Stimulated activated effector memory CD8-positive, alpha-beta T cell treated with anti-CD3 and anti-CD28 coated beads, Interleukin-12 subunit alpha, Interleukin-12 subunit beta, amount 100 ng/mL, for 72 hours (primary cell): ENCODE results near the gene TNFSF15.
A peak's percentile ranks its signal among the peaks of the same experiment; 100 is the strongest.

Experiments
- ATAC-seq: fragments of 150-1000 bp; cut with Tn5 transposase; 2 replicates; pipeline ENCODE4 v1.10.0; 2021
- DNase-seq, 2 donors: peaks; one replicate each; pipeline ENCODE4 v3.0.0; 2021 to 2022; ENCODE audit warnings: low spot score in 2 of 2
- H3K27ac Mint-ChIP-seq: one replicate; pipeline ENCODE4 v1.8.0; 2022; ENCODE audit warnings: mild to moderate bottlenecking, mixed read lengths
- H3K36me3 Mint-ChIP-seq: one replicate; pipeline ENCODE4 v1.8.0; 2022; ENCODE audit warnings: mild to moderate bottlenecking, mixed read lengths
- H3K4me1 Mint-ChIP-seq: one replicate; pipeline ENCODE4 v1.8.0; 2022; ENCODE audit warnings: mixed read lengths
- H3K4me3 Mint-ChIP-seq: one replicate; pipeline ENCODE4 v1.8.0; 2022; ENCODE audit warnings: mild to moderate bottlenecking, mixed read lengths
- H3K9me3 Mint-ChIP-seq: one replicate; pipeline ENCODE4 v1.8.0; 2022; ENCODE audit warnings: mixed read lengths

Gene TNFSF15

DNA sequence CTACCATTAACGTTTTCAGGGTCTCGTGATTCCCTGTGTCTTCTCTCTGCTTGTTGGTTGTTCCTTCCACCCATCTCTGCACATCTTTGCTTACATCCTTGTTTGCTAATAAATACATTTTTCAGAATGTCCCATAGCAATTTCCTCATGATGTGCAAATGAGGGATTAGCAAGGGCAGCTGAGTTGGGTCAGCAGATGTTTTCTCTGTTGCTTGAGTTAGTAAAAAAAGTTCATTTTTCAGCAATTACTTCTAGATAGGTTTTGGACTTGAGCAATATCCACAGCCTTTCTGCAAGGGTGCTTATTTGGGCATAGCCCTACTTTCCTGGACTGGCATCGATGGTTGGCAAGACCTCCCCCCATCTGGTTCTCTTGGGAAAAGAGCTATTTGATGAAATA lies 4.8 kb upstream of the TNFSF15 start:
- no peak overlapping the region for H3K4me3 Mint-ChIP-seq
- H3K27ac Mint-ChIP-seq = no peak overlapping the region
- no peaks in the 10 kb centered on the region for H3K9me3 Mint-ChIP-seq
- no peak for ATAC-seq
- H3K36me3 Mint-ChIP-seq = no peaks in the 10 kb centered on the region
- H3K4me1 Mint-ChIP-seq = peaks cover 36% of the 10 kb centered on the region
- DNase-seq = no peak

DNA sequence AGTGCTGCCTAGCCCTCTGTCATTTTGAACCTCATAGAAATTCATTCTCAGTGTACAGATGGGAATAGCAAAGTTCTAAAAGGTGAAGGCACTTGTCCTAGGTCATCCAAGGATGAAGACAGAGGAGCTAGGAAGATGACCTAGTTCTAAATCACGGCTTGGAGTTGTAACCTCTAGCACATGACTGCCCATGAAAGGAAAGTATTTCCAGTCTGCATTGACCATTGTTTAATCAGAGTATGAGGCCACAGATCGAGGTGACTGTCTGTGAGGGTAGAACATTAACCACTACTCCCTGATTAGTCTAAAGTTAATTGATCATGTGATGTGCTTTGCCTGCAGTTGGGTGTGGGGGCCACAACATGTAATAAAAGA lies 674 bp upstream of the TNFSF15 start:
- DNase-seq (no peak), ATAC-seq (peak; percentile 46)
- H3K27ac Mint-ChIP-seq = no peak overlapping the region
- peaks cover 40% of the 10 kb centered on the region for H3K4me1 Mint-ChIP-seq
- H3K4me3 Mint-ChIP-seq = no peak overlapping the region
- no peaks in the 10 kb centered on the region for H3K36me3 Mint-ChIP-seq
- H3K9me3 Mint-ChIP-seq = no peaks in the 10 kb centered on the region

DNA sequence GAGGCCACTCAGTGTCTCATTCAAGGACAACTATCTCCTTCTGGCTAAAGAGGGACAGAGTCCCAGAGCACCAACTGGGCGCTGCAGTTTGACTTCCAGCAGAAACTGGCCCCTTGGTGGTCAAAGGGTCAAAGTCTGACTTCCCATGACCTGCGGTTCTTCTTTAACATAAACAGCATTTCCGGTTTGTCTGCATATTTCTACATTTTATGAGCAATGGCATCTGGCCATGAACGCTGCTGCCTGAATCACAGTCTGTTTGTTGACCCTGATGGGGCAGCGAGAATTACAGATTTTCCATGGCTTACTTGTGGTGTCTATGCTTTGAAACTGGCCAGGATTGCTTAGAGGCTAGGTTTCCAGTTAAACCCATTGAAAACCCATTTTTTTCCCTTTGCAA lies 1.3 kb downstream of the TNFSF15 start:
- H3K4me3 Mint-ChIP-seq = no peak overlapping the region
- no peak for ATAC-seq
- peaks cover 40% of the 10 kb centered on the region for H3K4me1 Mint-ChIP-seq
- no peak overlapping the region for H3K27ac Mint-ChIP-seq
- H3K36me3 Mint-ChIP-seq = no peaks in the 10 kb centered on the region
- no peaks in the 10 kb centered on the region for H3K9me3 Mint-ChIP-seq
- no peak for DNase-seq

DNA sequence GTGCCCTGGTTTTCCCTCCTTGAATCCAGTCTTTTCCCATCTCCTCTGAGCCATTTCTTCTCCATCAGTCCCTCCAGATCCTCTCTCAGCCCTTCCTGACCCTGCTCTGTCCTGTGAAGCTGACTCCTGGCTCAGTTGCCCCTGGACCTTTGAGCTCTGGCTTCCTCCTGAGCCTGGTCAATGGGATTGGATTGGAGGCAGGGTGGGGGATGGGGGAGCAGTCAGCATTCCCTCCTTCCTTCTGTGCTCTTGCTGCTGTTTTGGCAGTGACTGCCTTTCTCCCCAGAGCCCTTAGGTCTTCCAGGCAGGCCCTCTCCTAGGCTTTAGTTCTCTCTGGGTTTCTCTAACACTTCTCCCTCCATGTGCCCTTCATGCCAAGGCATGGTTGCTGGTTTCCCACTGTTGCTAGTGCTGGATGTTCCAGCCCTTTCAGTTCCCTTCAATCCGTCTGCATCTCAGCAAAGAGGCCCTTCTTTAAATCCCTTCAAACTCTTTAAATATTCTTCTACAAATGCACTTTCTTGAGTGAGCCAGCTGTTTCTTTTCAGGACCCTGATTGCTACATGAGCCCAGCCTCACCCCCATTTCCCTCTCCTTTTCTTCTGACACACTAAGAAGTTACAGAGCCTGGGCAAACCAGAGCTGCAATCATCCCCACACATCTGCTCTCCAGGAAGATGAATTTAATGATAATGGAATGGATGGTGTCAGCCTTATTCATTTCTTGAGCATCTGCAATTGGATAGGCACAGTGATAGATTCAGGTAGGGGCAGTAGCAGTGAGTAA lies 2.2 kb downstream of the TNFSF15 start:
- Mint-ChIP-seq H3K27ac (peak overlapping the region; percentile 27), H3K4me3 (no peak overlapping the region), H3K36me3 (no peaks in the 10 kb centered on the region), H3K9me3 (no peaks in the 10 kb centered on the region), H3K4me1 (peaks cover 34% of the 10 kb centered on the region)
- no peak for DNase-seq
- ATAC-seq = no peak

DNA sequence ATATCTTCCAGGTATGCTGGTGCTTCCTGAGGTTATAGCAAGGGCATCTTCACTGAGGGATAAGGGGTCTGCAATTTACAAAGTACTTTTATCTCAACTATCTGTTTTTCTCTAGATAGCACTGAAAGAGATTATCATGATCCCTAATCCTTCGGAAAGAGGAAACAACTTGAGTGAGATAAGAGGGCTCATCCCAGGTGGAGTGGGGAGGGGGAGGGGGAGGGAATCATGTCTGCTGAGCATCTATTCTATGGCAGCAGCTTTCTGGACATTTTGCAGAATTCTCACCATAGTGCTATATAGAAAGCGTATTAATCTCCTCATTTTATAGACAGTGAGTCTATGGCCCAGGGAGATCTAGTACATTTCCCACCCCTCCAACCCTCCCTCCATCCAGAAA lies 5.9 kb downstream of the TNFSF15 start:
- no peak for ATAC-seq
- Mint-ChIP-seq H3K27ac (no peak overlapping the region), H3K36me3 (no peaks in the 10 kb centered on the region), H3K4me1 (peaks cover 11% of the 10 kb centered on the region), H3K9me3 (no peaks in the 10 kb centered on the region), H3K4me3 (no peak overlapping the region)
- DNase-seq = no peak

DNA sequence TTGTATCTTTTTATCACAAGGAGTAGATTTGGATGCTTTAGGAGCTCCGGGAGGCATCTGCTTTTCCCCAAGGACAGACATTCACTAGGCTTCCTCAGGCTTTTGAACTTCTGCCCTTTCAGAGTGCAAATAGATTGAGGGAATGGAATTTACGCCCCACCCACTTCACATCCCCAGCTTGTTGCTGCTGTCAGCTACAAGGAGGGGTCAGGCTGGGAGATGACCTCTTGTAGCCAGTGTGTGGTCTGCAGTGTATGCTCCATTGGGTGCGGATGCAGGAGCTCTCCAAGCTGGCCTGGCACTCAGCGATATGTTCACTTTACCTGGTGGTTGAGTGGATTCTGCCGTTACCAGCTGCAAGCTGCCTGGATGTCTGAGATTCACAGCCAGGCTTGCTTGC lies 6.4 kb downstream of the TNFSF15 start:
- H3K27ac Mint-ChIP-seq = no peak overlapping the region
- no peak for ATAC-seq
- no peaks in the 10 kb centered on the region for H3K9me3 Mint-ChIP-seq
- no peak for DNase-seq
- no peak overlapping the region for H3K4me3 Mint-ChIP-seq
- H3K4me1 Mint-ChIP-seq = peaks cover 11% of the 10 kb centered on the region
- no peaks in the 10 kb centered on the region for H3K36me3 Mint-ChIP-seq

DNA sequence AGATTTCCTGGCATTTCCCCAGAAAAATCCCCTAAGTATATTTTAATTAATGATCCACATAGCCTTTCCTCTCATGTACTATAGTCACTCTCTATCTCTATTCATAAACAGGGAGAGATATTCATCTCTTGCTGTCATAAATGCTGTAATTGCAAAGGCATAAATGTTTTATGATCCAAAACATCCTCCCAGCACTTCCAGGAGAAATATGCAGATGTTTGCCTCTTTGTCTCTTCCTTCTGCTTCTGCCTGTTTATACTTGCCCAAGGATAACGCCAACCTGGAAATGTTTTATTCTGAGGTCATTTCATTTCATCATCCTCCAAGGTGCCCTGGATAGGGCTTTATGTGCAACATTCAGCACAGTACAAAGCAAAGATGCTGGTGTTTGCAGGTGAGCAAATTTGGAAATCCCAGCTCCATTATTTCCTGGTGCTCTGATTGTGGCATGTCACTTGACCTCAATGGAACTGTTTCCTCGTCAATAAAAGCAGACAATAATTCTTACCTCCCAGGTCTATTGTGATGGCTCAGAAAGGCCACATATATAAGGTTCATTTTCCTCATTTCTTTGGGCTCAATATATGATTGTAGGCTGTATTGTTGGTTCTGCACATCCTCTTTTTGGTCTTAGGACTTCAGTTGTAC lies 6.9 kb downstream of the TNFSF15 start:
- Mint-ChIP-seq H3K27ac (no peak overlapping the region), H3K4me1 (peaks cover 9% of the 10 kb centered on the region), H3K36me3 (no peaks in the 10 kb centered on the region), H3K9me3 (no peaks in the 10 kb centered on the region), H3K4me3 (no peak overlapping the region)
- DNase-seq (no peak), ATAC-seq (no peak)

DNA sequence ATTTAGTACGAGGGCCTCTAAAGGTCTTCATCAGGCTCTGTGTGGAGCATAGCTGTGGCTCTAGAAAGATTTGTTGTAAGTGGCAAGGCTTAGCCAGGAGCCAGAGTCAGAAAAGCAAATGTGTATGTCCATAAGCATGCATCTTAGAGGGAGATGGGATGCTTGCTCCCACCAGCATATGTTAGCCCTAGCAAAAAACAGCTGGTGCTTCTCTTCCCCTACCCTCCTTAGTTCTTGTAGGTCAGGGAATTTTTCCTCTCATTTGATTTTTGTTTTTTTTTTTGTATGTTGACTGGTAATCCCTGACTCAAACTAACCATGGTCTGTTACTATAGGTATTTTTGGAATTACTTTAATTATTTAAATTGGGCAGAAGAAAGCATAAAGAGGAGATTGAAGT lies 7.7 kb downstream of the TNFSF15 start:
- H3K4me1 Mint-ChIP-seq = peaks cover under 1% of the 10 kb centered on the region
- H3K9me3 Mint-ChIP-seq = no peaks in the 10 kb centered on the region
- ATAC-seq = no peak
- H3K36me3 Mint-ChIP-seq = no peaks in the 10 kb centered on the region
- no peak for DNase-seq
- H3K4me3 Mint-ChIP-seq = no peak overlapping the region
- H3K27ac Mint-ChIP-seq = no peak overlapping the region

DNA sequence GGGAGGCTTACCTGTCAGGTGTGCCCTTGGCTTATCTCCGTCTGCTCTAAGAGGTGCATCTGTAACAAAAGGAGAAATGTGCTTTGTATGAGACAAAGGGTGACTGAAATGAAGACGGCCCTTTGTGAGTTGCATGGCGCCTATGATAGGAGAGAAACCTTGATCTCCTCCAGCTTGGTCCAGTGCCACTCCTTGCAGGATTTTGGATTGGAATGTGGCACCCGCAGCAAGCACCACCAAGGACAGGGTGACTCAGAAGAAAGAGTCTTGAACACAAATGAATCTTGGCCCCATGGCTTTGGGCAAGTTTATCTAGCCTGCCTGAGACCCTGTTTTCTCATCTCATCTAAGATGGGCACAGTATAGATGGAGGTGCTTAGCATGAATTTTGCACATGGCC lies 13.4 kb downstream of the TNFSF15 start:
- DNase-seq (no peak), ATAC-seq (no peak)
- H3K36me3 Mint-ChIP-seq = no peaks in the 10 kb centered on the region
- no peak overlapping the region for H3K4me3 Mint-ChIP-seq
- H3K4me1 Mint-ChIP-seq = no peaks in the 10 kb centered on the region
- H3K9me3 Mint-ChIP-seq = no peaks in the 10 kb centered on the region
- no peak overlapping the region for H3K27ac Mint-ChIP-seq

DNA sequence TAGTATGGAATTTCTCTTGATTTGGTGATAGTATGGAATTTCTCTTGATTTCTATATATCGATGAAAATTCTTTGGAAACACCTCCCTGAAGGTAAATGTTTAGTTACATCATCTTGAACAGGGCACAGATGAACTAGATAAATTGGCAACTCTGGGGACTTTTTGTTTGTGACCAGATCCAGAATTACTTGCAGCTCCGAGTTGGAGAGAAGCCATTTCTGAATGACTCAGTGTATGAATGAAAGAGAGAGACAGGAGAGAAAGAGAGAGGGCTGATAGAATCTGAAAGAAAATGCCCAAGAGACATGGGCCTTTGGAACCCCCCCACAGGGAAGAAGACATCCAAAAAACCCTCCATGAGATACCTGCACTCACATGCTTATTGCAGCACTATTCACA lies 14.1 kb downstream of the TNFSF15 start:
- no peaks in the 10 kb centered on the region for H3K36me3 Mint-ChIP-seq
- H3K27ac Mint-ChIP-seq = no peak overlapping the region
- no peak for DNase-seq

DNA sequence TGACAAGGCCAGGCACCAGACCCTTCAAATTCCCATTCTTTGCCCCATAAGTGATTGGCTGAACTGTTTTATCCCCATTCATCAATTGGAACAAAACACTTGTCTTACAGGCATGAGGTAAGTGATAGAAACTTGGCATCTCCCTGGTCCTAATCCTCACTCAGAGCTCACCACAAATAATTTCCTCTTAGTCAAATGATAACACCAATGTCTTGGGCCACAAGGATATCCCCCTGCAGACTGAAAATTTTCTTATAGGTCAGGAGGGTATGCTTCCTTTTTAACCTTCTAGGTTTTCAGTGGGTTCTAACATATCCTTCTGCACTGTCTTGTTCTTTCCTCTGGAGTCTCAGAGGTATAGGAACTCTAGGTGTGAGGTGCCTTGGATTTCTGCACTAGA lies 14.5 kb downstream of the TNFSF15 start:
- no peaks in the 10 kb centered on the region for H3K4me1 Mint-ChIP-seq
- ATAC-seq (no peak), DNase-seq (no peak)
- no peaks in the 10 kb centered on the region for H3K36me3 Mint-ChIP-seq
- H3K27ac Mint-ChIP-seq = no peak overlapping the region
- H3K4me3 Mint-ChIP-seq = no peak overlapping the region
- no peaks in the 10 kb centered on the region for H3K9me3 Mint-ChIP-seq

More for the DNA sequence above, 14.1 kb downstream of the TNFSF15 start:
- Mint-ChIP-seq H3K4me3 (no peak overlapping the region), H3K9me3 (no peaks in the 10 kb centered on the region), H3K4me1 (no peaks in the 10 kb centered on the region)
- no peak for ATAC-seq

DNA sequence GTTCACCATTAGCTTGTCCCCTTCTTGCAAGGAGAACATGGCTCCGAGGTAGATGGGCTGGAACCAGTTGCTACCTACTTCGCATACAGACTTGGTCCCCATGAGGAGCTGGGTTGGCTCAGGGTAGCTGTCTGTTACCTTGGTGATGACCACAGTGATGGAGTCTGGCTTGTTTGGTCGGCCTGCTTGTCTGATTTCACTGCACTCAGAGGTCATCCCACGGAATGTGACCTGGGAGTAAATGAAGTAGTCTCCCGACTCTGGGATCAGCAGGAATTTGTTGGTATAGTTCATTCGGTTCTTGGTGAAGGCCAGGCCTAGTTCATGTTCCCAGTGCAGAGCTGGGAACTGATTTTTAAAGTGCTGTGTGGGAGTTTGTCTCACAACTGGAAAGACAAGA lies 15.3 kb downstream of the TNFSF15 start:
- no peaks in the 10 kb centered on the region for H3K9me3 Mint-ChIP-seq
- no peak for ATAC-seq
- no peaks in the 10 kb centered on the region for H3K4me1 Mint-ChIP-seq
- no peaks in the 10 kb centered on the region for H3K36me3 Mint-ChIP-seq
- no peak overlapping the region for H3K27ac Mint-ChIP-seq
- no peak overlapping the region for H3K4me3 Mint-ChIP-seq
- DNase-seq = no peak

DNA sequence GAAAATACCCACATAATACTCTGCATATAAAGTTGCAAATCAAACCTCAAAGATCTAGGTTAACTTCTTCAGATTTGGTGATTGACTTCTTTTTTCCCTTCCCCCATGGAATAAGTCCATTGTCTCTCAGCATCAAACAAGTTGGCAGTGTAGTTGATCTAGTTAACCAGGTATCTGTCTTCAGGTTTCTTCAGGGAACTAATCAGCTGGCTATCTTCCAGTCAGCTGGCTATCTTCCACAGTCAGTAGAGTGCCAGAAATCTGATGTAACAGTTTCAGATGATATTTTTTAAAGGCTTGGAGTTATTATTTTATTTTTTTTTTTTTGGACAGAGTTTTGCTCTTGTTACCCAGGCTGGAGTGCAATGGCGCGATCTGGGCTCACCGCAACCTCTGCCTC lies 16.8 kb downstream of the TNFSF15 start:
- DNase-seq = no peak
- Mint-ChIP-seq H3K27ac (peak overlapping the region; percentile 35), H3K36me3 (no peaks in the 10 kb centered on the region)

DNA sequence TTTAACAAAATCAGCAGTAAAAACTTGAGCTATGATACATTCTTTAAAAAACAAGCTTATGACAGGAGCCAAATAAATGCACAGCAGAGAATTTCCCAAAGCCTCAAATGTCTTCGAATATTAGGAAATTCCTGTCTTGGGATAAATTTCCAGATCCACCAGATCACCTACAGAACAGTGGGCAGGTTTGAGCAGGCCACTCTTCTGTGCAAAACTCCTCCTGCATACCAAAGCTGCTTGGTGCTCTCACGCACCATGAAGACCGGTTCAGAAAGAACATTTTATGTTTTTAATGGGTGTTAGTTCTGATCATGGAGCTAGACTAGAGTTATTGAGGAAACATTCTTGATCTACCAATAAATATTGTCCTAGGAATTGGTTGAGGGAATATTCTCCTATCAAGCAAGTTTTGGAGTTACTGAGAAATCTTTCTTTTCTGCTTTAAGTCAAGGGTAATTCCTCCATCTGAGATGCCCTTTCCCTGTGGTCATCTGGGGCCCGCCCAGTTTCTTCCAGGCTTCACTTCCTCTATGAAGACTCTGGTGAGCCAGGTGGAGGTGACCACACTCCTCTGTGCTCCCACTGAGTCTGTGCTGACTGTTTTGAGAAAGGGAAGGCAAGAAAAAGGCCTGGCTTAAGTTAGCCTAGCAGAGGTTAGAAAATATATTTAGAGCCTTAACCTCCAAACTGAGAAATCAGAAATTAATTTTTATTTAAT lies 17.9 kb downstream of the TNFSF15 start:
- Mint-ChIP-seq H3K36me3 (no peaks in the 10 kb centered on the region), H3K27ac (no peak overlapping the region), H3K4me3 (no peak overlapping the region), H3K9me3 (no peaks in the 10 kb centered on the region), H3K4me1 (no peaks in the 10 kb centered on the region)
- ATAC-seq (no peak), DNase-seq (no peak)

More for the DNA sequence above, 16.8 kb downstream of the TNFSF15 start:
- H3K9me3 Mint-ChIP-seq = no peaks in the 10 kb centered on the region
- H3K4me1 Mint-ChIP-seq = no peaks in the 10 kb centered on the region
- H3K4me3 Mint-ChIP-seq = no peak overlapping the region
- no peak for ATAC-seq

DNA sequence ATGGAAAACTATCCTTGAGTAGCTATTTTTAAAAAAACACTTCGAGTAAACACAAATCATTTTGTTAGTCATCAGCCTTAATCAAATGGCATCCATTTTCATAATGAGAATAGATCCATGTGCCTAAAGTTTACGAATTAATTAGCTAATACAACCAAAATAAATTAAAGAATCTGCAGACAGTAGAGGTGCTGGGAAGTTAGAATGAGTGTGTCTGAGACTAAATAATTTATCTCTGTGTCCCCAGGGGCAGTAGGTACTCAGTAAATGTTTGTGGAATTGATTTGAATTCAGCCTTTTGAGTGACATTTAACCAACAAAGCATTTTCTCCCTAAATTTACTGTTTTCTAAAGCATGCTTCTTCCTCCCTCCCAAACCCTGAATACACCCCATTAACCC lies 18.6 kb downstream of the TNFSF15 start:
- Mint-ChIP-seq H3K4me1 (no peaks in the 10 kb centered on the region), H3K36me3 (no peaks in the 10 kb centered on the region), H3K27ac (no peak overlapping the region), H3K9me3 (no peaks in the 10 kb centered on the region), H3K4me3 (no peak overlapping the region)
- ATAC-seq (no peak), DNase-seq (no peak)
